ENCODE measurements around the gene CRIP1.

- TF ChIP-seq CTCF (IDR thresholded peaks at IDR 0.05; ENCODE audit: poor library complexity) (no peak), EZH2 (IDR thresholded peaks at IDR 0.05; ENCODE audit: borderline replicate concordance) (no peak)
Observed at GRCh38 chr14:105488781-105489541, 2.3 kb downstream of the CRIP1 start.
